Thyroid gland (tissue), 4 donors: ENCODE data around the gene WDR93.

Source experiments
- CTCF ChIP-seq, 6 experiments: fragments of 200-600 bp in 3 of 6; fragments of 450-650 bp in 3 of 6; sonication (generic) in 3 of 6; IDR thresholded peaks; one replicate each; pipeline ENCODE4 v1.5.1; 2016 to 2019; ENCODE audit warnings: antibody characterized with exemption in 6 of 6, mild to moderate bottlenecking in 2 of 6, inconsistent platforms in 1 of 6, moderate library complexity in 1 of 6
- POLR2A ChIP-seq, 2 donors: fragments of 450-650 bp; IDR thresholded peaks; one replicate each; pipeline ENCODE4 v1.6.1; 2017; ENCODE audit warnings: antibody characterized with exemption in 2 of 2, mild to moderate bottlenecking in 2 of 2, moderate library complexity in 1 of 2

- no peak for TF ChIP-seq CTCF (IDR thresholded peaks at IDR 0.05)
- TF ChIP-seq POLR2A (IDR thresholded peaks at IDR 0.05) = peak in 1 of 2 donors; percentile 35
Observed at GRCh38 chr15:89665449-89666181, 25.0 kb upstream of the WDR93 start.
